Tibial nerve (tissue), 4 donors: ENCODE data around the gene UBE4A.

Experiments used
- EP300 ChIP-seq, 2 donors: sonication (generic); formaldehyde crosslinking; IDR thresholded peaks; one replicate each; pipeline ENCODE4 v1.6.1; 2017; ENCODE audit warnings: antibody characterized with exemption in 2 of 2, mild to moderate bottlenecking in 1 of 2
- POLR2A ChIP-seq, 2 donors: fragments of 450-650 bp; IDR thresholded peaks; one replicate each; pipeline ENCODE4 v1.6.1; 2017; ENCODE audit warnings: antibody characterized with exemption in 2 of 2, mild to moderate bottlenecking in 2 of 2, moderate library complexity in 2 of 2
- TF ChIP-seq, protein P1 (sequence below), 5 experiments: fragments of 200-600 bp in 3 of 5; fragments of 450-650 bp in 2 of 5; sonication (generic) in 3 of 5; IDR thresholded peaks; one replicate each; pipeline ENCODE4 v1.5.1; 2016 to 2019; ENCODE audit warnings: antibody characterized with exemption in 5 of 5, mild to moderate bottlenecking in 3 of 5, moderate library complexity in 2 of 5

DNA sequence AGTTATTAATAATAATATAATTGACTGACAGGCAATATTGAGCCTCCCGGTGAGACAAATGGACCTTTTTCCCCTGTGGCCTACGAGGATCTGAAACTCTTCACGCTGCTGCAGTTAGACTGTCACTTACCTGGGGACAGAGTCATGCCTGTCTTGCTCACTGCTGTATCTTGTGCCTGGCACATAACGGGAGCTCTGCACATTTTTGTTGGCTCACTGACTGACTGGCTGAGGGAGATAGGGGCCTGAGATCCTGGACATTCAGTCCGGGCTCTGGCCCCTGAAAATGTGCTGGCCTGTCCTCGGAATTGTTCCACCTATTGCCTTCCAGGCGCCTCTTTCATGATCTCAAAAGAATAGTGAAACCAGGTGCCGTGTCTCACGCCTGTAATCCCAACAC, 16.2 kb upstream of the UBE4A start:
- TF ChIP-seq, protein P1, sequence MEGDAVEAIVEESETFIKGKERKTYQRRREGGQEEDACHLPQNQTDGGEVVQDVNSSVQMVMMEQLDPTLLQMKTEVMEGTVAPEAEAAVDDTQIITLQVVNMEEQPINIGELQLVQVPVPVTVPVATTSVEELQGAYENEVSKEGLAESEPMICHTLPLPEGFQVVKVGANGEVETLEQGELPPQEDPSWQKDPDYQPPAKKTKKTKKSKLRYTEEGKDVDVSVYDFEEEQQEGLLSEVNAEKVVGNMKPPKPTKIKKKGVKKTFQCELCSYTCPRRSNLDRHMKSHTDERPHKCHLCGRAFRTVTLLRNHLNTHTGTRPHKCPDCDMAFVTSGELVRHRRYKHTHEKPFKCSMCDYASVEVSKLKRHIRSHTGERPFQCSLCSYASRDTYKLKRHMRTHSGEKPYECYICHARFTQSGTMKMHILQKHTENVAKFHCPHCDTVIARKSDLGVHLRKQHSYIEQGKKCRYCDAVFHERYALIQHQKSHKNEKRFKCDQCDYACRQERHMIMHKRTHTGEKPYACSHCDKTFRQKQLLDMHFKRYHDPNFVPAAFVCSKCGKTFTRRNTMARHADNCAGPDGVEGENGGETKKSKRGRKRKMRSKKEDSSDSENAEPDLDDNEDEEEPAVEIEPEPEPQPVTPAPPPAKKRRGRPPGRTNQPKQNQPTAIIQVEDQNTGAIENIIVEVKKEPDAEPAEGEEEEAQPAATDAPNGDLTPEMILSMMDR (IDR thresholded peaks at IDR 0.05) = no peak
- TF ChIP-seq POLR2A (IDR thresholded peaks at IDR 0.05) (no peak), EP300 (IDR thresholded peaks at IDR 0.05) (no peak)
